A549 (cell line): ENCODE results near the gene ACACA.

Experiments
- CBX8 ChIP-seq: fragments of 200-600 bp; sonication (generic); IDR thresholded peaks from 2 replicates; pipeline ENCODE4 v1.6.1; 2016
- CTCF ChIP-seq: fragments of >200 bp; sonication (Bioruptor Twin); formaldehyde crosslinking; IDR thresholded peaks from 3 replicates; pipeline ENCODE4 v1.5.1; 2016
- JUN ChIP-seq, 2 experiments: fragments of >200 bp; sonication (Bioruptor Twin); formaldehyde crosslinking; IDR thresholded peaks; 2 replicates in 1 of 2; 3 replicates in 1 of 2; pipeline ENCODE4 v1.6.1; 2016 to 2017
- MAZ ChIP-seq: fragments of 150-350 bp; IDR thresholded peaks from 2 replicates; pipeline ENCODE4 v1.6.1; 2014; ENCODE audit warnings: antibody characterized with exemption, low read depth, low read length, borderline replicate concordance
- POLR2A ChIP-seq: IDR thresholded peaks from 2 replicates; pipeline ENCODE4 v1.6.1; 2012; ENCODE audit warnings: mild to moderate bottlenecking, low read length
- POLR2AphosphoS2 ChIP-seq: conservative IDR thresholded peaks from 2 replicates; pipeline ENCODE4 v1.6.1; 2012; ENCODE audit warnings: low read length, improper control_type of control experiment, inconsistent platforms
- ZSCAN20 ChIP-seq: fragments of 250-450 bp; sonication (Bioruptor Pico); IDR thresholded peaks from 2 replicates; pipeline ENCODE4 v1.8.0; 2022; ENCODE audit warnings: mild to moderate bottlenecking, moderate library complexity
- TF ChIP-seq, protein P1 (sequence below): fragments of 450-650 bp; IDR thresholded peaks from 2 replicates; pipeline ENCODE4 v1.6.1; 2014; ENCODE audit warnings: antibody characterized with exemption
- TF ChIP-seq, protein P2 (sequence below): fragments of 200-600 bp; sonication (generic); IDR thresholded peaks from 2 replicates; pipeline ENCODE4 v1.6.1; 2016; ENCODE audit warnings: antibody characterized with exemption, mild to moderate bottlenecking, moderate library complexity

- TF ChIP-seq CTCF (no peak), MAZ (no peak), POLR2A (no peak), CBX8 (no peak), POLR2AphosphoS2 (no peak), JUN (IDR thresholded peaks at IDR 0.05) (no peak), ZSCAN20 (no peak)
- TF ChIP-seq, protein P1, sequence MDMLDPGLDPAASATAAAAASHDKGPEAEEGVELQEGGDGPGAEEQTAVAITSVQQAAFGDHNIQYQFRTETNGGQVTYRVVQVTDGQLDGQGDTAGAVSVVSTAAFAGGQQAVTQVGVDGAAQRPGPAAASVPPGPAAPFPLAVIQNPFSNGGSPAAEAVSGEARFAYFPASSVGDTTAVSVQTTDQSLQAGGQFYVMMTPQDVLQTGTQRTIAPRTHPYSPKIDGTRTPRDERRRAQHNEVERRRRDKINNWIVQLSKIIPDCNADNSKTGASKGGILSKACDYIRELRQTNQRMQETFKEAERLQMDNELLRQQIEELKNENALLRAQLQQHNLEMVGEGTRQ: no peak
- TF ChIP-seq, protein P2, sequence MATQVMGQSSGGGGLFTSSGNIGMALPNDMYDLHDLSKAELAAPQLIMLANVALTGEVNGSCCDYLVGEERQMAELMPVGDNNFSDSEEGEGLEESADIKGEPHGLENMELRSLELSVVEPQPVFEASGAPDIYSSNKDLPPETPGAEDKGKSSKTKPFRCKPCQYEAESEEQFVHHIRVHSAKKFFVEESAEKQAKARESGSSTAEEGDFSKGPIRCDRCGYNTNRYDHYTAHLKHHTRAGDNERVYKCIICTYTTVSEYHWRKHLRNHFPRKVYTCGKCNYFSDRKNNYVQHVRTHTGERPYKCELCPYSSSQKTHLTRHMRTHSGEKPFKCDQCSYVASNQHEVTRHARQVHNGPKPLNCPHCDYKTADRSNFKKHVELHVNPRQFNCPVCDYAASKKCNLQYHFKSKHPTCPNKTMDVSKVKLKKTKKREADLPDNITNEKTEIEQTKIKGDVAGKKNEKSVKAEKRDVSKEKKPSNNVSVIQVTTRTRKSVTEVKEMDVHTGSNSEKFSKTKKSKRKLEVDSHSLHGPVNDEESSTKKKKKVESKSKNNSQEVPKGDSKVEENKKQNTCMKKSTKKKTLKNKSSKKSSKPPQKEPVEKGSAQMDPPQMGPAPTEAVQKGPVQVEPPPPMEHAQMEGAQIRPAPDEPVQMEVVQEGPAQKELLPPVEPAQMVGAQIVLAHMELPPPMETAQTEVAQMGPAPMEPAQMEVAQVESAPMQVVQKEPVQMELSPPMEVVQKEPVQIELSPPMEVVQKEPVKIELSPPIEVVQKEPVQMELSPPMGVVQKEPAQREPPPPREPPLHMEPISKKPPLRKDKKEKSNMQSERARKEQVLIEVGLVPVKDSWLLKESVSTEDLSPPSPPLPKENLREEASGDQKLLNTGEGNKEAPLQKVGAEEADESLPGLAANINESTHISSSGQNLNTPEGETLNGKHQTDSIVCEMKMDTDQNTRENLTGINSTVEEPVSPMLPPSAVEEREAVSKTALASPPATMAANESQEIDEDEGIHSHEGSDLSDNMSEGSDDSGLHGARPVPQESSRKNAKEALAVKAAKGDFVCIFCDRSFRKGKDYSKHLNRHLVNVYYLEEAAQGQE: no peak
Observed at GRCh38 chr17:37168731-37169353, 237.8 kb downstream of the ACACA start.
